H1 (cell line): Measurements from ENCODE around the gene ATP6AP1. TPM values are rescaled to one million over a fixed set of nuclear protein-coding genes. Genes with fewer than 3 reads are reported as not detected.

ENCODE experiments used
- CTCF ChIA-PET: fragments of 300-600 bp; sonication (Branson Sonifier 250); formaldehyde crosslinking; loops from one replicate; lab custom pipeline; 2021; ENCODE audit not compliant: partially characterized antibody; lab: Charles Lee
- POLR2A ChIA-PET: fragments of 300-600 bp; sonication (Branson Sonifier 250); formaldehyde crosslinking; loops from one replicate; lab custom pipeline; 2021; ENCODE audit warnings: inconsistent platforms; ENCODE audit not compliant: partially characterized antibody; lab: Charles Lee
- DNase-seq, 2 experiments: peaks; one replicate each; pipeline versions ENCODE4 v3.0.0 to v3.0.0-alpha.2; 2010 to 2022; ENCODE audit warnings: low spot score in 2 of 2, low read depth in 1 of 2, mixed read lengths in 1 of 2
- FAIRE-seq: peaks from 2 replicates; lab custom pipeline; 2011; peaks lifted over from hg19 to GRCh38; lab: Jason Lieb, UNC
- H2AFZ ChIP-seq: 2 replicates; pipeline ENCODE4 v1.8.1; 2012; ENCODE audit warnings: low read length, inconsistent platforms
- H2AK5ac ChIP-seq: 2 replicates; pipeline ENCODE4 v1.6.1; 2013; ENCODE audit warnings: low read depth, low read length
- H2BK120ac ChIP-seq: replicated peaks from 2 replicates; pipeline ENCODE3; 2013; ENCODE audit warnings: low read depth, low read length, inconsistent platforms
- H2BK12ac ChIP-seq: 2 replicates; pipeline ENCODE4 v1.6.1; 2013; ENCODE audit warnings: low read depth, low read length
- H2BK15ac ChIP-seq: 2 replicates; pipeline ENCODE4 v1.6.1; 2013; ENCODE audit warnings: low read length
- H2BK20ac ChIP-seq: 2 replicates; pipeline ENCODE4 v1.6.1; 2013; ENCODE audit warnings: low read length
- H2BK5ac ChIP-seq: 2 replicates; pipeline ENCODE4 v1.6.1; 2013; ENCODE audit warnings: low read depth, low read length
- H3K14ac ChIP-seq: 2 replicates; pipeline ENCODE4 v1.6.1; 2013; ENCODE audit warnings: inconsistent platforms; ENCODE audit not compliant: insufficient read length
- H3K18ac ChIP-seq: 2 replicates; pipeline ENCODE4 v1.6.1; 2013; ENCODE audit warnings: low read length; ENCODE audit errors: extremely low read depth
- H3K23ac ChIP-seq: 2 replicates; pipeline ENCODE4 v1.6.1; 2013; ENCODE audit warnings: inconsistent platforms; ENCODE audit not compliant: insufficient read length
- H3K23me2 ChIP-seq: 2 replicates; pipeline ENCODE4 v1.6.1; 2013; ENCODE audit warnings: low read depth, low read length
- H3K27ac ChIP-seq: 2 replicates; pipeline ENCODE4 v1.6.1; 2011; ENCODE audit warnings: low read depth, low read length, inconsistent platforms
- H3K27me3 ChIP-seq, 4 experiments: replicated peaks in 1 of 4; 1 replicate in 1 of 4; 2 replicates in 3 of 4; pipeline versions ENCODE4 v1.6.1 to v1.8.1; 2011 to 2013; ENCODE audit warnings: low read length in 3 of 4, mild to moderate bottlenecking in 3 of 4, inconsistent platforms in 2 of 4, mixed read lengths in 2 of 4, moderate library complexity in 1 of 4; ENCODE audit not compliant: control insufficient read depth in 3 of 4, insufficient read depth in 3 of 4; ENCODE audit errors: extremely low read depth in 1 of 4
- H3K36me3 ChIP-seq, 4 experiments: 2 replicates each; pipeline versions ENCODE4 v1.6.1 to v1.8.1; 2011 to 2013; ENCODE audit warnings: mild to moderate bottlenecking in 4 of 4, low read length in 3 of 4, moderate library complexity in 2 of 4, control low read depth in 1 of 4, inconsistent platforms in 1 of 4; ENCODE audit not compliant: insufficient read depth in 4 of 4, control insufficient read depth in 2 of 4
- H3K4ac ChIP-seq: replicated peaks from 2 replicates; pipeline ENCODE3; 2013; ENCODE audit warnings: low read length, low read depth, mixed read lengths, inconsistent platforms; ENCODE audit not compliant: insufficient read length
- H3K4me1 ChIP-seq, 4 experiments: replicated peaks in 1 of 4; 1 replicate in 1 of 4; 2 replicates in 3 of 4; pipeline versions ENCODE4 v1.6.1 to v1.8.1; 2011 to 2013; ENCODE audit warnings: low read length in 3 of 4, inconsistent platforms in 2 of 4, mixed read lengths in 1 of 4; ENCODE audit not compliant: insufficient read depth in 4 of 4, control insufficient read depth in 3 of 4
- H3K4me2 ChIP-seq, 2 experiments: 2 replicates each; pipeline versions ENCODE4 v1.6.1 to v1.8.1; 2011 to 2013; ENCODE audit warnings: low read depth in 2 of 2, low read length in 2 of 2, control low read depth in 1 of 2, inconsistent platforms in 1 of 2, mild to moderate bottlenecking in 1 of 2; ENCODE audit not compliant: insufficient read depth in 1 of 2
- H3K4me3 ChIP-seq, 4 experiments: fragments of 200-600, 300-600 bp in 1 of 4; sonication (generic), shearing (Covaris generic), sonication (Bioruptor Twin) in 1 of 4; 2 replicates each; pipeline versions ENCODE4 v1.5.1 to v1.8.1; 2011 to 2016; ENCODE audit warnings: low read length in 4 of 4, low read depth in 3 of 4, control low read depth in 2 of 4, inconsistent platforms in 2 of 4, mild to moderate bottlenecking in 2 of 4, mixed read lengths in 1 of 4, moderate library complexity in 1 of 4; ENCODE audit not compliant: insufficient read depth in 2 of 4; ENCODE audit errors: extremely low read depth in 1 of 4
- H3K56ac ChIP-seq: replicated peaks from 2 replicates; pipeline ENCODE3; 2013; ENCODE audit warnings: low read depth, mild to moderate bottlenecking, mixed read lengths, low read length, inconsistent platforms; ENCODE audit not compliant: insufficient read length
- H3K79me1 ChIP-seq: 2 replicates; pipeline ENCODE4 v1.6.1; 2013; ENCODE audit warnings: low read depth, low read length, control low read depth
- H3K79me2 ChIP-seq, 2 experiments: 2 replicates each; pipeline versions ENCODE4 v1.6.1 to v1.8.1; 2012 to 2013; ENCODE audit warnings: low read length in 2 of 2, mild to moderate bottlenecking in 2 of 2, inconsistent platforms in 1 of 2; ENCODE audit not compliant: insufficient read depth in 2 of 2, control insufficient read depth in 1 of 2
- H3K9ac ChIP-seq, 4 experiments: replicated peaks in 1 of 4; 1 replicate in 1 of 4; 2 replicates in 3 of 4; pipeline versions ENCODE4 v1.6.1 to v1.8.1; 2011 to 2013; ENCODE audit warnings: low read depth in 3 of 4, low read length in 3 of 4, control low read depth in 2 of 4, mild to moderate bottlenecking in 2 of 4, moderate library complexity in 2 of 4, inconsistent platforms in 1 of 4; ENCODE audit errors: extremely low read depth in 1 of 4
- H3K9me3 ChIP-seq, 2 experiments: 2 replicates each; pipeline versions ENCODE4 v1.6.1 to v1.8.1; 2012 to 2013; ENCODE audit warnings: mild to moderate bottlenecking in 2 of 2, moderate library complexity in 2 of 2, control low read depth in 1 of 2, inconsistent platforms in 1 of 2, low read depth in 1 of 2, low read length in 1 of 2, mixed read lengths in 1 of 2; ENCODE audit not compliant: insufficient read depth in 2 of 2
- H4K20me1 ChIP-seq, 2 experiments: replicated peaks in 1 of 2; 2 replicates each; pipeline versions ENCODE3 to v1.8.1; 2011 to 2013; ENCODE audit warnings: inconsistent platforms in 2 of 2, low read length in 2 of 2, mild to moderate bottlenecking in 1 of 2; ENCODE audit not compliant: insufficient read depth in 2 of 2, control insufficient read depth in 1 of 2
- H4K5ac ChIP-seq: 2 replicates; pipeline ENCODE4 v1.6.1; 2013; ENCODE audit warnings: low read length, low read depth, mixed read lengths, inconsistent platforms; ENCODE audit not compliant: insufficient read length
- H4K8ac ChIP-seq: 2 replicates; pipeline ENCODE4 v1.8.0; 2013; ENCODE audit warnings: mild to moderate bottlenecking, moderate library complexity, low read length, inconsistent platforms; ENCODE audit not compliant: insufficient read depth; ENCODE audit errors: extremely low read depth
- H4K91ac ChIP-seq: replicated peaks from 2 replicates; pipeline ENCODE3; 2013; ENCODE audit warnings: low read length, mixed read lengths, inconsistent platforms; ENCODE audit not compliant: insufficient read length
- KDM4A ChIP-seq: IDR thresholded peaks from one replicate; pipeline ENCODE4 v1.7.1; 2012; ENCODE audit warnings: low read depth, mild to moderate bottlenecking, moderate library complexity, low read length, inconsistent platforms; ENCODE audit not compliant: severe bottlenecking
- MAX ChIP-seq: IDR thresholded peaks from 2 replicates; pipeline ENCODE4 v1.6.1; 2012; ENCODE audit warnings: inconsistent platforms
- PHF8 ChIP-seq: fragments of 200-600 bp; sonication (generic); conservative IDR thresholded peaks from 2 replicates; pipeline ENCODE4 v1.7.1; 2012; ENCODE audit warnings: low read depth, mild to moderate bottlenecking, inconsistent platforms, low read length, moderate library complexity
- POLR2AphosphoS5 ChIP-seq: IDR thresholded peaks from 2 replicates; pipeline ENCODE4 v1.6.1; 2011; ENCODE audit warnings: low read depth, low read length
- SP1 ChIP-seq: IDR thresholded peaks from 2 replicates; pipeline ENCODE4 v1.6.1; 2011; ENCODE audit warnings: low read depth, low read length
- TAF1 ChIP-seq: IDR thresholded peaks from 2 replicates; pipeline ENCODE4 v1.6.1; 2011; ENCODE audit warnings: mild to moderate bottlenecking, low read depth, low read length
- TAF7 ChIP-seq: optimal IDR thresholded peaks from 2 replicates; pipeline ENCODE3; 2011; ENCODE audit warnings: low read depth, mild to moderate bottlenecking, inconsistent platforms, low read length, moderate library complexity, borderline replicate concordance
- USF2 ChIP-seq: IDR thresholded peaks from 2 replicates; pipeline ENCODE4 v1.6.1; 2011; ENCODE audit warnings: low read length, improper control_type of control experiment
- WGBS, 2 experiments: shearing (Covaris generic) in 1 of 2; methylation state at CpG; one replicate each; pipeline versions ENCODE4 v1.1.6 to v1.1.7; 2013 to 2015; ENCODE audit warnings: low lambda C conversion rate in 2 of 2, mixed read lengths in 2 of 2, inconsistent platforms in 1 of 2, low coverage in 1 of 2, missing lambda C conversion rate in 1 of 2; ENCODE audit not compliant: insufficient replicate concordance in 2 of 2, insufficient coverage in 1 of 2, insufficient read length in 1 of 2; ENCODE audit errors: extremely low coverage in 1 of 2, missing lambda C conversion rate in 1 of 2; 5-methylcytosine and 5-hydroxymethylcytosine counted together
- polyA plus RNA-seq, 7 experiments: library from polyadenylated mRNA; depleted of rRNA in 3 of 7; stranded (reverse) in 5 of 7; unstranded in 2 of 7; fragments of >200 nt in 5 of 7; fragments of 200-250 nt in 2 of 7; gene quantifications; 1 replicate in 5 of 7; 2 replicates in 1 of 7; 4 replicates in 1 of 7; pipeline versions ENCODE4 v1.2.1 to v1.2.3, GENCODE V29; 2011 to 2013; ENCODE audit warnings: missing spikeins in 2 of 7, mixed read lengths in 2 of 7
- total RNA-seq: library from RNA; stranded (reverse); fragmentation: NEBNext Ultra II Directional; extraction: Animal tissue kit (Norgen Biotek cat#: 25700); gene quantifications from 2 replicates; pipeline ENCODE4 v1.2.1, GENCODE V29; 2021

ATP6AP1 gene
- total and polyA plus RNA-seq, 2 of the 8 experiments (the other 6 are each of a cell fraction or from before 2014, with no cell fraction given) = 44.6 to 80.8 TPM

DNA sequence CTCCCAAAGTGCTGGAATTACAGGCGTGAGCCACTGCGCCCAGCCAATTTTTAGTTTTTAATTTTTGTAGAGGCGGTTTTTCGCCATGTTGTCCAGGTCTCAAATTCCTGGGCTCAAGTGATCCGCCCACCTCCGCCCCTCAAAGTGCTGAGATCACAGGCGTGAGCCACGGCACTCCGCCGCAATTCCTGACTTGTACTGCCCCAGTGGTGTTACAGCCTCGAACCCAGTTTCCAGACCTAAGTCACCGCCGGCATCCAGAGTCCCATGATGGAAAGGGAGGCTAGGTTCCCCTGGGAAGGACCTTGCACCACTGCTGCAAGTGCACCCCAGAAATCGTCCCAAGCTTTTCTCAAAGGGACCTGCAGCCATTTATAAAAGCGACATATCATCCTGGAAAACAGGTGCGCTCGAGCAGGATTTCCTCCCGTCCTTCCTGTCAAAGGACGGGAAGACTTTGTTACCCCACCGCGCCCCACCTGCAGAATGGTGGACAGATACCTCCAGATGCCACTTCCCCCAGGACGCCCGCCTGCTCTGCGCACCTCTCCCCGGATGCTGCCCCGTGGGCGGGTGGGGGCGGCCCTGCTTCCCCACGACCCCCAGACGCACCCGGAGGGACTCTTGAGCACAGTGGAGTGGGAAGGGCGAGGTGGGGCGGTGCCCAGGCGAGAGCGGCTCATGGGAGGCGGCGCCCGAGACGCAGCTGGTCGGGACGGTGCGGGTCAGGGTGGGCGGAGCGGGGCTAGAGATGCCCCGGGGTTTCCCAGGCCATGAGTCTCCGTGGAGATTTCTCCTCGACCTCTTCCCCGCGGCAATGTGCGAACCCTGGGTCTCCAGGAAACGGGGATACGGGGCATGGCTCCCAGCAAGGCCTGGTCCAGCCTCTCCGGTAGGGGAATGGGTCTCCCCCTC lies 31.2 kb upstream of the ATP6AP1 start:
- Histone ChIP-seq H4K20me1 (peaks cover 3 to 4% of the 10 kb centered on the region in 2 experiments), H2BK5ac (peak overlapping the region; percentile 75), H2AFZ (no peak overlapping the region), H3K4me1 (peaks cover 0 to 6% (median 0%) of the 10 kb centered on the region in 4 experiments; a peak in 2 of 7 replicates), H3K56ac (peak overlapping the region; percentile 85), H3K79me1 (no peaks in the 10 kb centered on the region), H3K4me3 (peak overlapping the region; percentile 82 to 99 (median 96)), H3K27ac (peak overlapping the region; percentile 95), H2BK120ac (no peak overlapping the region), H3K23ac (no peak overlapping the region), H3K23me2 (peaks cover 6% of the 10 kb centered on the region; the same call in 1 of the 2 replicates), H4K91ac (peak overlapping the region; percentile 77), H2BK15ac (no peak overlapping the region), H3K4ac (peak overlapping the region; percentile 69), H3K79me2 (peaks cover 0 to 15% of the 10 kb centered on the region in 2 experiments; a peak in 2 of 4 replicates), H4K5ac (peak overlapping the region; percentile 86), H3K27me3 (no peaks in the 10 kb centered on the region), H3K9ac (peak overlapping the region; percentile 50 to 99 (median 90)), H3K18ac (peak overlapping the region; percentile 71), H3K36me3 (peaks cover 13 to 25% (median 19%) of the 10 kb centered on the region in 4 experiments), H4K8ac (peak overlapping the region; percentile 95; the same call in 1 of the 2 replicates), H2BK12ac (no peak overlapping the region), H2AK5ac (0 out of 2 replicates have a peak overlapping the region, but pooled peaks have one; percentile 16), H3K14ac (no peak overlapping the region), H2BK20ac (no peak overlapping the region), H3K9me3 (no peaks in the 10 kb centered on the region), H3K4me2 (peak overlapping the region; percentile 84 to 85)
- WGBS, 2 experiments = 6% methylated on average over 22 of the region's 53 CpGs; no CpG with 5 or more reads in 1 of the 2 experiments
- FAIRE-seq = no peak
- ChIA-PET CTCF (interaction anchor here (0.8 to 4.9 kb wide), 4 partner anchors 12 to 137 kb away, joined by 3 to 20 read pairs (median 6); partner anchors contain the start of genes DNASE1L1 and FLNA), POLR2A (interaction anchor here (0.6 to 8.4 kb wide), 36 partner anchors 12 to 322 kb away, joined by 3 to 124 read pairs (median 5); partner anchors contain the start of genes ATP6AP1, DNASE1L1, EMD and FAM3A)
- TF ChIP-seq KDM4A (peak; percentile 37), USF2 (no peak), POLR2AphosphoS5 (peak; percentile 41; the same call in 1 of the 2 replicates), TAF7 (peak; percentile 6), MAX (0 out of 2 replicates have a peak, but pooled peaks have one; percentile 1), TAF1 (0 out of 2 replicates have a peak, but pooled peaks have one; percentile 3), PHF8 (peak; percentile 40), SP1 (no peak)
- DNase-seq = peak in 1 of 2 experiments; percentile 72
